Epithelial cell of proximal tubule (primary cell): Measurements from ENCODE around the gene TMEM37. TPM values are rescaled to one million over a fixed set of nuclear protein-coding genes. Genes with fewer than 3 reads are reported as not detected.

Source experiments
- DNase-seq: peaks from one replicate; pipeline ENCODE4 v3.0.0-alpha.2; 2011; ENCODE audit warnings: low read depth
- H3K4me3 ChIP-seq: 2 replicates; pipeline ENCODE4 v1.5.1; 2011; ENCODE audit warnings: low read depth, mild to moderate bottlenecking, low read length
- total RNA-seq: library from RNA; depleted of rRNA; stranded (reverse); fragments of >200 nt; gene quantifications from 2 replicates; pipeline ENCODE4 v1.2.3, GENCODE V29; 2015
- TF ChIP-seq, protein P1 (sequence below): conservative IDR thresholded peaks from 2 replicates; pipeline ENCODE4 v1.5.1; 2012; ENCODE audit warnings: low read depth, mild to moderate bottlenecking, low read length

The TMEM37 gene
- total RNA-seq, 1 donor from 2014 or later = 1.2 TPM

DNA sequence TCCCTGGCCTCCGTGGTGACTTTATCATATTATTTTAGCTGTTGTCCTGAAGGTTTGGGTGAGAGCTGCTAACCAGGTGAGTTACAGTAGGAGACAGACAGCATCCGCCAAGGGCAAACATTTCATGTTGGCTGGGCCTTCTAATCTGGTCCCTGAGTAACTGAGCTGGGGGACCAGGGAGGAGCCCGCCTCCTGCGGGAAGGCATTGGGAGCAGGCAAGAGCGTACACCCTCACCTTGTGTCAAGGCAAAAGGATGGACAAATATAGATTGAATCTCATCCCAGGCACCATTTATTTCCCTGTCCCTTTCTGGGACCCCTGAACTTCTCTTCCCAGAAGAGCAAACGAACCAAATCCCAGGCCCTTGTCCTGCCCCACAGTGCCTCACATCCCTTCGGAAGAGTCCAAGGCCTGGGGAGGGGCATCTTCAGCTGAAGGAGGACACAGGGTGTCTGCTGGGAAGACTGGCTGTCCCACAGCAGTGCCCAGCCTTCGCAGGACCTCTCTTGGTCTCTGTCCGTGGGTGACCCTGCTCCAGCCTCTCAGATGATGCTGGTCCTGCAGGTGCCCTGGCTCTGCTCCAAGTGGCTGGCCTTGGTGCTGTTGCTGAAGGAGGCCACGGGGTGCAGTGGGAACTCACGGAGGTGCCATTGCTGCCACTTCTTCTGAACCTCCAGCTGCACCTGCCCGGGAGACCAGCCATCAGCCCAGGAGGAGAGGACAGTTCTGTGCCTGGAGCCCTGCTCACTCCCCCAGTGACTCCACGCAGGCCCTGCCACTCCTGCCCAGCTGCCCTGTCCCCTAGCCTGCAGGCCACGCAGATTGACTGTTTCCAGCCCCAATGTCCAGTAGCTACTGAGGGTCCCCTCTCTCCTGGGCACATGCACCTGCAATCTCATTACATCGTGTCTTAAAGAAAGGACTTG is 8.2 kb downstream of the TMEM37 start:
- TF ChIP-seq, protein P1, sequence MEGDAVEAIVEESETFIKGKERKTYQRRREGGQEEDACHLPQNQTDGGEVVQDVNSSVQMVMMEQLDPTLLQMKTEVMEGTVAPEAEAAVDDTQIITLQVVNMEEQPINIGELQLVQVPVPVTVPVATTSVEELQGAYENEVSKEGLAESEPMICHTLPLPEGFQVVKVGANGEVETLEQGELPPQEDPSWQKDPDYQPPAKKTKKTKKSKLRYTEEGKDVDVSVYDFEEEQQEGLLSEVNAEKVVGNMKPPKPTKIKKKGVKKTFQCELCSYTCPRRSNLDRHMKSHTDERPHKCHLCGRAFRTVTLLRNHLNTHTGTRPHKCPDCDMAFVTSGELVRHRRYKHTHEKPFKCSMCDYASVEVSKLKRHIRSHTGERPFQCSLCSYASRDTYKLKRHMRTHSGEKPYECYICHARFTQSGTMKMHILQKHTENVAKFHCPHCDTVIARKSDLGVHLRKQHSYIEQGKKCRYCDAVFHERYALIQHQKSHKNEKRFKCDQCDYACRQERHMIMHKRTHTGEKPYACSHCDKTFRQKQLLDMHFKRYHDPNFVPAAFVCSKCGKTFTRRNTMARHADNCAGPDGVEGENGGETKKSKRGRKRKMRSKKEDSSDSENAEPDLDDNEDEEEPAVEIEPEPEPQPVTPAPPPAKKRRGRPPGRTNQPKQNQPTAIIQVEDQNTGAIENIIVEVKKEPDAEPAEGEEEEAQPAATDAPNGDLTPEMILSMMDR = no peak
- no peak for DNase-seq
- no peak overlapping the region for H3K4me3 ChIP-seq

DNA sequence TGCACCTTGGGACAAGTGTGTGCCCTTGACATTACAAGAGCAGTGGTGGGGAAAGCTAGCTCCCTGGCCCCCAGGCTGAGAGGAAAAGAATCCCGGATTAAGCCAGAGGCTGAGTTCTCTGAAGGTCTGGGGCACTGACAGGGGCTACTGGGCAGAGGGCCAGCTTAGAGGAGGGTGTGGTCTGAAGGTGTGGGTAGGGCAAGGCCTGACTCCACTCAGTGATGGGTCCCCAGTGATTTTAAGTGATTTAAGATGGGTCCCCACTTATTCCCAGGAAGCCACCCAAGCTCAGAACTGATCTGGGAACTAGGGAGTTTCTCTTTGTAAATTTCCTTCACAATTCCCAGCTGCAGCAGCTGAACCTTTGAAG is 8.8 kb downstream of the TMEM37 start:
- DNase-seq = no peak
- TF ChIP-seq, protein P1 = no peak
- H3K4me3 ChIP-seq = no peak overlapping the region

DNA sequence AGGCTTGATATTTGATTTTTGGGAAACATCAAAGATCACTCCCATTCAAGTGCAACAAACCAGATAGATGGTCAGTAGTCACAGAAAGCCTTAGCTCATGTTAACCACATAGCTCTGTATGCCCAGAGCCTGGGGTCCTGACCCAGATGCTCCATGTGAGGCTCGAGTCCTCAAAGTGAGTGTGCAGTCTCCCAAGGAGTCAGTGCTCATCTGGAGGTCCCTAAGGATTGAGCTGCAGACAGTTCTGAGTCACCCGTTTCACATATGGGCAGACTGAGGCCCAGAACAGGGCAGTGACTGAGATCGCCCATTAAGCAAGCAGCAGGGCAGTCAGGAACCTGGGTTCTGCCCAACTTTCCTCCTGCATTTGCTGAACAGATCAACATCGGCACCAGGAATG is 9.2 kb downstream of the TMEM37 start:
- H3K4me3 ChIP-seq = no peak overlapping the region
- TF ChIP-seq, protein P1 = no peak
- DNase-seq = no peak

DNA sequence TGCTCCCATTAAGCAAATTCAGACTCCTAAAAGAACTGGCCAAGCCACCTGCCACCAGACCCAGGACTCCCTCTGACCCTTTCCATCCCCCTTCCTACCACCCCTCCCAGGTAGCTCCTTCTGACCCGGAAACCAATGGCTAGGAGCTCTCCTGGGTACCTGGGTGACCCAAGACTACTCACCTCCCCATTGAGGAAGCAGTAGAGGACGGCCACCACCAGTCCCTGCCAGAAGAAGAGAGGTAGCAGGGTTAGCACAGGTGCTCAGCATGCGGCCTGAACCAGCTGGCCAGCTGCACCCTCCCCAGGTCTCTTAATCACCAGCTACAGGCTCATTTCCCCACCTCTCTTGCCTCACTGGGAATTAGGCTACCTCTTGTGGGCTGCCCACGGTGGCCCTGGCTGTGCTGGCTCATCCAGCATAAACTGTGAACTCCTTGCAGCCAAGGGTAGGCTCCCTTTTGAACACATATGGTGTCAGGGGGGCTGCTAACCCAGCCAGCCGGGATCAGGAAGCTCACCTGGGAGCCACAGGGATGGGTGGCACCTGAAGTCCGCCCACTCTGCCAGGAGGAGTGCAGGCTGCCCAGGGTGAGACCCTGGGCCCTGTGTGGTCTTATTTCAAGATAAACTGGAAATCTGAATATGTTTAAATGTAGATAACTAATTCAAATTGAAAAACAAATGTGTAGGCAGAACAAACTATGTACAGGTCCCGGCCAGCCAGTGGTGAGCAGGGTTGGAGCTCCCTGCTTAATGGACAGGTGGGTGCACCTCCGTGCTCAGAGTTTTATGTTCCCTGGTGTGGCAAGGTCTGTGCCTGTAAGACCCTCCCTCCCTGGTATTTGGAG is 9.9 kb downstream of the TMEM37 start:
- no peak for DNase-seq
- TF ChIP-seq, protein P1 = no peak

DNA sequence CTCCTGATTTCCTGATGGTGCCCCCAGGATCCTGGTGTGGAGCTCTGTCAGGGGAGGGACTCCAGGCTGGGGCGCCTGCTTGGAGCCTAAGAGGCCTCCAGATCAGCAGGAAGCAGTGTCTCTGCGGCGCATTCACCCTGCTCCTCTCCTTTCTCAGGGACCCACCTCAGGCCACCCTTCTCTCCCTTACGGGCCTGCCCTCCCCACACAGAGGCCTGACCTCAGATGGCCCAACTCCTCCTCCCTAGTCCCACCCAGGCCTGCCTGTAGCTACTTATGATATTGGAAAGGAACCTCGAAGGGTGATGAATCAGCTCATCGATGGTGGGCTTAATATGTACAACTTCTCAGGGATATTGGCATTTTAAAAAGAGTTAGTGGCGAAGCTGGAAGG is 10.6 kb downstream of the TMEM37 start:
- no peak for DNase-seq
- TF ChIP-seq, protein P1 = no peak
- H3K4me3 ChIP-seq = no peak overlapping the region

More for the DNA sequence above, 9.9 kb downstream of the TMEM37 start:
- H3K4me3 ChIP-seq = no peak overlapping the region

DNA sequence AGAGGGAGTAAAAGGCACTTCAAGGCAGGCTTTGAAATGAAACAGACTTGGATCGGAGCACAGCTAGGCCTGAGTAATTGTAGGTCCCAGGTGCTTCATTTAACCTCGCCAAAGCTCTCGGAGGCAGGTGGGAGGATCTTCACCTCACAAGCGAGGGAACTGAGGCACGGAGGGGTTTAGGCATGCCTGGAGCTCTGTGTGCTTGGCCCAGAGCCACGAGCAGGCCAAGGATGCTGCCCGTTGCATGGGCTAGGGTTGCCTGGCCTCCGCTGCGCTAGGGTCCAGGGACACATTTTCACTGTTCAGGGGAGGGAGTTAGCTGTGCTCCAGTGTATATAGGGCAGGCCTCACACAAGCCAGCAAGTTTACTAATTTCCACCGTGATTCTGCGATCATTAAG is 11.2 kb downstream of the TMEM37 start:
- TF ChIP-seq, protein P1 = no peak
- H3K4me3 ChIP-seq = no peak overlapping the region

More for the DNA sequence above, 11.2 kb downstream of the TMEM37 start:
- no peak for DNase-seq
